ENCODE measurements around the gene LTB4R2. TPM values are rescaled to one million over a fixed set of nuclear protein-coding genes. Genes with fewer than 3 reads are reported as not detected.

The LTB4R2 gene
- total RNA-seq, 1 donor from 2014 or later, result 3.0 TPM

DNA sequence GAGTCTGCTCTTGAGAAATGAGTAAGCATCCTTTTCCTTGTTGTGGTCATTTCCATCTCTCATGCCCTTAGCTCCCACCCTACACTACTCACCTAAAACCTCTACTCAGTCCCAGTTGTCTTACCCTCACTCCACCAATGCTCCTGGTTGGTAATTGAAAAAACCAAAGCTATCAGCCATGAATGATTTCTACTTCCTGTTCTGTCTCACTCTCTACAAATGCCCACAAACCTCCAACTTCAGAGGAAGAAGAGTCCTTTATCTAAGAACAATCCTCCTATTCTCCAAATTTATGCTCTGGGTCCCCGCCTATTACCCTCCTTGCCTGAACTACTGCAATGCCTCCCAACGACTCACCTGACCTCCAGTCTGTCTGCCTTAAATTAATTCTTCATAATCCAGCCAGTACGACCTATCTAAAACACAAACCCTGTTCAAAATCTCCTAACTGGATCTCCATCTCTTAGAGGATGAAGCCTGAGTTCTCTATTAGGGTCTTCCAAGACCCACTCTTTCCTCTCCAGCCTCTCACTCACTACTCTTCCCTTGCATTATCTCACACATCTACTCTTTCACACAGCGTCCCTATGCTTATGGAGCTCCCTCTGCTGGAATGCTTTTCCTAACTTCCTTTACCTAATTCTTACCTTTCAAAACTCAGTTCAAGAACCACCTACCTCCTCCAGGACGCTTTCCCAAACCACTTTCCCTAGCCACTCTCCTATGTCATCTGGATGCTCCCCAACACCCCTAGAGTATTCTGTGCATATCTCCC, 12.6 kb upstream of the LTB4R2 start:
- Histone ChIP-seq H3K27ac (no peak overlapping the region), H3K27me3 (no peaks in the 10 kb centered on the region), H3K4me3 (no peak overlapping the region), H3K4me1 (peaks cover 3 to 12% of the 10 kb centered on the region in 2 donors), H3K9me3 (no peaks in the 10 kb centered on the region), H3K36me3 (peaks cover 21 to 23% of the 10 kb centered on the region in 2 donors)
- DNase-seq (ENCODE audit: low spot score in 2 of 2), result no peak
- TF ChIP-seq, protein P1, sequence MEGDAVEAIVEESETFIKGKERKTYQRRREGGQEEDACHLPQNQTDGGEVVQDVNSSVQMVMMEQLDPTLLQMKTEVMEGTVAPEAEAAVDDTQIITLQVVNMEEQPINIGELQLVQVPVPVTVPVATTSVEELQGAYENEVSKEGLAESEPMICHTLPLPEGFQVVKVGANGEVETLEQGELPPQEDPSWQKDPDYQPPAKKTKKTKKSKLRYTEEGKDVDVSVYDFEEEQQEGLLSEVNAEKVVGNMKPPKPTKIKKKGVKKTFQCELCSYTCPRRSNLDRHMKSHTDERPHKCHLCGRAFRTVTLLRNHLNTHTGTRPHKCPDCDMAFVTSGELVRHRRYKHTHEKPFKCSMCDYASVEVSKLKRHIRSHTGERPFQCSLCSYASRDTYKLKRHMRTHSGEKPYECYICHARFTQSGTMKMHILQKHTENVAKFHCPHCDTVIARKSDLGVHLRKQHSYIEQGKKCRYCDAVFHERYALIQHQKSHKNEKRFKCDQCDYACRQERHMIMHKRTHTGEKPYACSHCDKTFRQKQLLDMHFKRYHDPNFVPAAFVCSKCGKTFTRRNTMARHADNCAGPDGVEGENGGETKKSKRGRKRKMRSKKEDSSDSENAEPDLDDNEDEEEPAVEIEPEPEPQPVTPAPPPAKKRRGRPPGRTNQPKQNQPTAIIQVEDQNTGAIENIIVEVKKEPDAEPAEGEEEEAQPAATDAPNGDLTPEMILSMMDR (IDR thresholded peaks at IDR 0.05), result no peak
- intact Hi-C loops (cut with DNase I), result loop anchor here (5.0 kb wide), 1 partner anchor 80 kb away; the partner anchor contains the start of gene MDP1

DNA sequence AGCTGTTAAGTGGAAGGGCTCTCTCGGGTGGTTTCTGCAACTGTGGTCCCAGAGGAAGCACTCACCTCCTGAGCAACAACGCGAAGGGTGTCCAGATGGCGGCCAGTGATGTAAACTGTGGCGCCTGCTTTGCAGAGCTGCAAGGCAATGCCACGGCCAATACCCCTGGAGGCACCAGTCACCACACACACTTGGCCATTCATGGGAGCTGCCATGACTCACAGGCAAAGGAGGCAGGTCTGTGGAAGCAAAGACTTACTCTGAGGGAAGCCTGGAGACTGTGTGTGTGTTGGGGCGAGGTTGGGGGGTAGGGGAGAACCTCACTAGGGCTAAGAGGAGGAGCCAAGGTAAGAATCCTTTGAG, 11.1 kb upstream of the LTB4R2 start:
- peak overlapping the region; percentile 64 to 67 for H3K27ac ChIP-seq
- H3K27me3 ChIP-seq, result no peaks in the 10 kb centered on the region
- intact Hi-C loops (cut with DNase I), result loop anchor here (1.0 to 5.0 kb wide), 3 partner anchors 28 to 82 kb away; partner anchors contain the start of genes MDP1, RABGGTA and TINF2
- H3K9me3 ChIP-seq, result no peaks in the 10 kb centered on the region
- DNase-seq (ENCODE audit: low spot score in 2 of 2), result no peak
- TF ChIP-seq, protein P1 (IDR thresholded peaks at IDR 0.05), result no peak
- peak overlapping the region; percentile 51 to 84 for H3K4me3 ChIP-seq
- H3K36me3 ChIP-seq, result peaks cover 34 to 36% of the 10 kb centered on the region in 2 donors
- H3K4me1 ChIP-seq, result peaks cover 3 to 12% of the 10 kb centered on the region in 2 donors

DNA sequence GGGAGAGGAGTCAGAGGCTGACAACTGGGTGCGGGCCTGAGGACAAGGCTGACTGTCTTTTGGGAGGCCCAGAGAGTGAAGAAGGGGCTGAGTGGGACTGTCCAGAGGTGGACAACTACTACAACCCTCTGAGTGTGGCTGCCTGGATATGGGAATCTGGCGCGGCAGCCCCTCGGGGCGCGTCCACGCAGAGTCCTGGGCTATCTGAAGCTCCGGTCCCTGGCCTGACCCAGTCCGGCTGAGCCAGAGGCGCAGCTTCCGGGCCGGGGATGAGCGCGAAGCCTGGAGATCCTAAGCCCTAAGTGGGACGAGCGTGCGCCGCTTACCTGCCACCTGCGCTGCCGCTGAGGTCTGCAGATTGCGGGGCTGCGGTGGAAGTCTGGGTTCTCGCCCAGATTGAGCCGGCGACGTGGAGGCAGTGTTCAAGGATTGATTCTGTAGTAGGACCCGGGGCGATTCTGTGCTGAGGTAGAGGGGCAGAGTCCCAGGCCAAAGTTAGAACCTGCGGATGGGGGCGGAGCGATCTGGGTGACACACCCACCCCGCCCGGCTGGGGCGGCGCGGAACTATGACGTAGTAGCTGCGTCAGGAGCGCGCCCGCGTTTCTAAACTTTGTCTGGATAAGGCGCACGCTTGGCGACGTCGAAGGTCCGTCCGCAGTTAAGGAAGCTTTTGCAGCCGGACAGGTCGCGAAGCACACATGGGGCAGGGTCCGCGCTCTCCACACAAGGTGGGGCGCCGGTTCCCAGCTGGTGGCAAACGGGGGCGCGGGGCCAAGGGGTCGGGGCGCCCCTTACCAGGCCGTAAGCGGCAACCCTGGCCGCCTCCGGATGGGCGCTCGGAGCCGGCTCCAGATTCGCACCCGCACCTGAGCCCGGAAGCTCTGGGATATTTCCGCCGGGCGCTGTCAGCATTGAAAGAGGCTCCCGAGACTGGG, 10.4 kb upstream of the LTB4R2 start, which contains the start of the genes DHRS1 and NOP9:
Gene DHRS1 (minus strand): TSS at position 526 of the 937 bp plus-strand sequence. CDS start 674 bp downstream, outside the sequence.
Gene NOP9 (plus strand): TSS at position 596 of the 937 bp plus-strand sequence. CDS start 105 bp downstream, at position 701.
- DNase-seq (ENCODE audit: low spot score in 2 of 2), result peak; percentile 48 to 96
- Histone ChIP-seq H3K4me1 (peaks cover 3 to 12% of the 10 kb centered on the region in 2 donors), H3K9me3 (no peaks in the 10 kb centered on the region), H3K27me3 (no peaks in the 10 kb centered on the region), H3K27ac (peak within 1 kb of the TSS; percentile 64 to 67), H3K36me3 (peaks cover 40 to 41% of the 10 kb centered on the region in 2 donors), H3K4me3 (peak within 1 kb of the TSS; percentile 51 to 84)
- TF ChIP-seq, protein P1 (IDR thresholded peaks at IDR 0.05), result no peak
- intact Hi-C loops (cut with DNase I), result loop anchor here (1.0 to 5.0 kb wide), 4 partner anchors 12 to 82 kb away; partner anchors contain the start of genes LTB4R, MDP1, RABGGTA and TINF2

- no peaks in the 10 kb centered on the region for H3K9me3 ChIP-seq
- peak overlapping the region; percentile 51 to 84 for H3K4me3 ChIP-seq
- peaks cover 49 to 50% of the 10 kb centered on the region in 2 donors for H3K36me3 ChIP-seq
- TF ChIP-seq, protein P1 (IDR thresholded peaks at IDR 0.05), result no peak
- DNase-seq (ENCODE audit: low spot score in 2 of 2), result no peak
- H3K27me3 ChIP-seq, result no peaks in the 10 kb centered on the region
- intact Hi-C loops (cut with DNase I), result loop anchor here (1.0 kb wide), 1 partner anchor 11 kb away; the partner anchor contains the start of gene LTB4R
- peak overlapping the region in 1 of 2 donors; percentile 67 for H3K27ac ChIP-seq
- peaks cover 3 to 12% of the 10 kb centered on the region in 2 donors for H3K4me1 ChIP-seq
Observed at GRCh38 chr14:24300326-24300980, 9.5 kb upstream of the LTB4R2 start.

- Histone ChIP-seq H3K4me1 (peaks cover 3 to 12% of the 10 kb centered on the region in 2 donors), H3K36me3 (peaks cover 54 to 56% of the 10 kb centered on the region in 2 donors), H3K4me3 (no peak overlapping the region), H3K27ac (no peak overlapping the region), H3K9me3 (no peaks in the 10 kb centered on the region), H3K27me3 (no peaks in the 10 kb centered on the region)
- no peak for DNase-seq (ENCODE audit: low spot score in 2 of 2)
- TF ChIP-seq, protein P1 (IDR thresholded peaks at IDR 0.05), result no peak
- intact Hi-C loops (cut with DNase I), result no loop called here
Observed at GRCh38 chr14:24304019-24304387, 5.9 kb upstream of the LTB4R2 start.
